GM18951 (cell line): ENCODE data around the gene CPPED1.

ENCODE experiments used
- POLR2A ChIP-seq: IDR thresholded peaks from 4 replicates; pipeline ENCODE4 v1.6.1; 2011; ENCODE audit warnings: mild to moderate bottlenecking; ENCODE audit not compliant: insufficient read length, insufficient read depth; ENCODE audit errors: extremely low read depth
- in situ Hi-C: fragments of 300-500 bp; cut with MboI; formaldehyde crosslinking; loops from one replicate; pipeline ENCODE4 v1.12.0; 2022; ENCODE audit warnings: low sequenced_read_pairs, mixed read lengths, inconsistent platforms; ENCODE audit not compliant: unreplicated experiment

The CPPED1 gene

DNA sequence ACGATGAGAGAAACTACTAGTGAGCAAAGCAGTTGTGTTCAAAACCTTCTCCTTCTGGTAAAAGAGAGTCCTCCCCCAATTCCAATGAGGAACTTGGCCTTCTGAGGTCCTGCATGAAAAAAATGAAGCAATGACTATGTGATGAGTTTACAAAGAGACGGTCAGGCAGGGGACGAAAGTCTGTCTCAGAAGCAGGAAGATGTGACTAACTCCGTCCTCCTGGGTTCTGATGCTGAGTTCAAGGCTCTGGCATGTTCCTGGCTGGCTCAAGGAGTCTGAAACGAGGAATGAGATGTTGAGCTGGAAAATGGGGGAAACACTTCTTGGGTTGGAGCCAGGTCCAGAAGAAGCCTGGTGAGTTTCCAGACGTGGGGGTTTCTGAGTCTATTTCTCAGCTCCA lies 129.6 kb downstream of the CPPED1 start:
- no peak for TF ChIP-seq POLR2A
- in situ Hi-C loops = no loop called here

- no peak for TF ChIP-seq POLR2A
- in situ Hi-C loops = no loop called here
Measured at GRCh38 chr16:12673466-12673865, 130.2 kb downstream of the CPPED1 start.

GRCh38 chr16:12672986-12673385 lies 130.7 kb downstream of the CPPED1 start:
- no peak for TF ChIP-seq POLR2A
- in situ Hi-C loops = no loop called here

DNA sequence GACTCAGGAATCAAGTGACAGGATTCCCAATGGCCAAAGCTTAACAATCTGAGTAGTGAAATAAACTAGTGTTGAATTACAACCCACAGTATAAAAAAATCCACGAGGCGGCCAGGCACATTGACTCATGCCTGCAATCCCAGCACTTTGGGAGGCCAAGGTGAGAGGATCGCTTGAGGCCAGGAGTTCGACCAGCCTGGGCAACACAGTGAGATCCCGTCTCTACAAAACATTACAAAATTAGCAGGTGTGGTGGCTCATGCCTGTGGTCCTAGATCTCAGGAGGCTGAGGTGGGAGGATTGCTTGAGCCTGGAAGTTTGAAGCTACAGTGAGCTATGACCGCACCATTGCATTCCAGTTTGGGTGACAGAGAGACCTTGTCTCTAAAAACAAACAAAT lies 133.8 kb downstream of the CPPED1 start:
- in situ Hi-C loops = no loop called here
- no peak for TF ChIP-seq POLR2A

GRCh38 chr16:12667909-12668308 lies 135.8 kb downstream of the CPPED1 start:
- in situ Hi-C loops = no loop called here

DNA sequence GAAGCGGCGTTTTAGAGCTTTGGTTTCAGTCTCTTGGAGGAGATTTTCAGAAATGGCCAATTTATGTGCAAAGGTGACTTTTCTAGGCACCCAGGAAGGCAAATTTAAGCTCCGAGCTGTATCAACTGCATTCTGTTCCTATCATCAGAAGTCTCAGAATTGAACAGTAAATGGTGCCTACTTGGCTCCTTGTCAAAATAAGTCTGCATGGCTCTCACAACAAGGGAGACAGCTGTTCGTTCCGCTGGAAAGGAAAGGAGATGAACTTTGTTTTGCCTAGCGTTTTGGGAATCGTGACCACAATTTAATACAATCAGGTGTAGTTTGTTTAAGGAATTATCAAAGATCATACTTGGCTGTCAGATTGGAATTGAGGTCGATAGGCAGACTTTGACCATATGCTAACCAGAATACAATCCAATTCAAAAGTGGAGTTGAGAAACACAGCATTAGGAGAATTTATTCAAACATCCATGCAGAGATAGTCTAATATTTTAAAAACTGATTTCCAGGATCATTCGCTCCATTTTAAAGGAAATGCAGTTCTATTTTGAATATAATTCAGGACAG lies 139.4 kb downstream of the CPPED1 start:
- TF ChIP-seq POLR2A = no peak
- in situ Hi-C loops = no loop called here

More at GRCh38 chr16:12667909-12668308, 135.8 kb downstream of the CPPED1 start:
- no peak for TF ChIP-seq POLR2A

GRCh38 chr16:12661656-12662172 lies 142.0 kb downstream of the CPPED1 start:
- TF ChIP-seq POLR2A = no peak
- in situ Hi-C loops = no loop called here

DNA sequence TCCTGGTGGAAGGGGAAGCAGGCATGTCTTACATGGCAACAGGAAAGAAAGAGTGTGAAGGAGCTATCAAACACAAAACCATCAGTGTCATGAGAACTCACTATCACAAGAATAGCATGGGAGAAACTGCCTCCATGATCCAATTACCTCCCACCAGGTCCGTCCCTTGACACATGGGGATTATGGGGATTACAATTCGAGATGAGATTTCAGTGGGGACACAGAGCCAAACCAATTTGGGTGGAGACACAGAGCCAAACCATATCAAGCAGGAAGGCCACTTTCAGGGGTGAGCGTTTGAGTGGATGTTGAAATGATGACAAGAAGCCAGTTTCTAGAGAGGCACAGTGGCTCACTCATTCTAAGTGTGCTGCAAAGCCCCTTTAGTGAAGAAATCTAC lies 143.8 kb downstream of the CPPED1 start:
- in situ Hi-C loops = no loop called here
- TF ChIP-seq POLR2A = no peak

DNA sequence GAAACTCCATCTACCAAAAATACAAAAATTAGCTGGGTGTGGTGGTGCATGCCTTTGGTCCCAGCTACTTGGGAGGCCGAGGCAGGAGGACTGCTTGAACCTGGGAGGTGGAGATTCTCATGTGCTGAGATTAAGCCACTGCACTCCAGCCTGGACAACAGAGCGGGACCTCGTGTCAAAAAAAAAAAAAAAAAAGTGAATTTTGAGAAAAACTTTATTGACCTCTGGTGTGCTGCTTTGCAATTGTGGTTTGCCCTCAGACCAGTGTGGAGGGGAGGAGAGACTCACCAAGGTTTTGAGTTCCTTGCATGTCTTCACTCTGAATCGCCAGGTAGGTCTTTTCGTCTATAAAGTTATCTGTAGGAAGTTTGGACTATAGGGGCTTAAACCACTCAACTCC lies 145.2 kb downstream of the CPPED1 start:
- no peak for TF ChIP-seq POLR2A
- in situ Hi-C loops = no loop called here

- in situ Hi-C loops = no loop called here
- TF ChIP-seq POLR2A = no peak
Measured at GRCh38 chr16:12655537-12655936, 148.2 kb downstream of the CPPED1 start.

DNA sequence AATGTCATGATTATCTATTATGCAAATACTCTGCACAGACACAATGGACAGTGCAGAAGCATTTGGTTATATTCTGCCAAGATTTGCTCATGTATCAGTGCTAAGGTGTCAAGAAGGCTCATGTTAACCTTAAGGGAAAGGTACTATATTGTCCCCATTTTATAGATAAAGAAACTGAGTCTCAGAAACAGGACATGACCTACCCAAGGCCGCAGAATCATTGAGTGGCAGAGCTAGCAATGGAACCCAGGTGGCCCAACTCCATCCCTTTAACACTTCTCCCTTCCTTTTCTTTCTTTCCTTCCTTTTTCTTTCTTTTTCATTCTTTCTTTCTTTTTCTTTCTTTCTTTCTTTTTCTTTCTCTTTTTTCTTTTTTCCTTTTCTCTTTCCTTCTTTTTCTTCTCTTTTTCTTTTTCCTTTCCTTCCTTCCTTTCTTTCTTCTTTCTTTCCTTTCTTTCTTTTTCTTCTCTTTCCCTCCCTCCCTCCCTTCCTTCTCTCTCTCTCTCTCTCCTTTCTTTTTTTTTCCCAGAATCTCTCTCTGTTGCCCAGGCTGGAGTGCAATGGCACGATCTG lies 149.8 kb downstream of the CPPED1 start:
- in situ Hi-C loops = no loop called here
- no peak for TF ChIP-seq POLR2A

GRCh38 chr16:12652924-12653323 lies 150.8 kb downstream of the CPPED1 start:
- TF ChIP-seq POLR2A = no peak

GRCh38 chr16:12651765-12652512 lies 151.7 kb downstream of the CPPED1 start:
- TF ChIP-seq POLR2A = no peak
- in situ Hi-C loops = no loop called here

More at GRCh38 chr16:12652924-12653323, 150.8 kb downstream of the CPPED1 start:
- in situ Hi-C loops = no loop called here

GRCh38 chr16:12649356-12649755 lies 154.3 kb downstream of the CPPED1 start:
- TF ChIP-seq POLR2A = no peak

More at GRCh38 chr16:12649356-12649755, 154.3 kb downstream of the CPPED1 start:
- in situ Hi-C loops = no loop called here
